ENCODE data around the gene DSCAM.

Gene DSCAM

GRCh38 chr21:40667967-40668366, 179.0 kb downstream of the DSCAM start:
- DNase-seq (ENCODE audit: low spot score) = no peak

DNA sequence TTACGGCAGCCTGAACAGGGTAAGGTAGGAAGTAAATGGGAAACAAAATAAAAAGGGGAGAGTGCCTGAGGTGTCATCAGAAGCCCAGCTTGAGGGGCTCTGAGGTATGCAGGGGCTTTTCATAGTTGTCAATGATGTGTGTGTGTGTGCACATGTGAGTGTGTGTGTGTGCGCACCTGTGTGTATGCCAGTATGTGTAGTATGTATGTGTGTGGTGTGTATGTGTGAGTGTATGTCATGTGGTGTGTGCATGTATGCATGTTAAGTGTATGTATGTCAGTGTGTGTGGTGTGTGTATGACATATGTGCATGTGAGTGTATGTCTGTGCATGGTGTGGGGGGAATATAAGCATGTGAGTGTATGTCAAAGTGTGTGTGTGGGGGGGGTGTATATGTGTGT, 184.1 kb downstream of the DSCAM start:
- no peak for DNase-seq (ENCODE audit: low spot score)

GRCh38 chr21:40660461-40660860, 186.5 kb downstream of the DSCAM start:
- DNase-seq (ENCODE audit: low spot score) = no peak

DNA sequence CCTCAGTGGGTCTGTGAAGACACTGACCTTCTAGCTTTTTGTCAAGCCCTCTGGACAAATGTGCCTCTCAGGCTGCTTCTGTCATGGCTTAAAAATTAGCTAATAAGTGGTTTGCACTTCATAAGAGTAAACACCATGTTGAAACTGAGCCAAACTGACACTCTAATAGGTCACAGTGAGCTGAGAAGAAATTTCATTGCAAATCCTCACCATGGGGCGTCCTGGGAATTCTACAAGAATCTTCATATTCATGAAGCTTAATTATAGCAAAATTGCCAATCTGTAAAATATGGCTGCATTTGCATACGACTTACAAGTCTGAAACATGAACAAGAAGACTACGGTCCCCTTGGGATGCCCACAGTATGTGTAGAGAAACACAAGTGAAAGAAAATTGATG, 188.6 kb downstream of the DSCAM start:
- no peak for DNase-seq (ENCODE audit: low spot score)

- no peak for DNase-seq (ENCODE audit: low spot score)
Observed at GRCh38 chr21:40652436-40652835, 194.5 kb downstream of the DSCAM start.

DNA sequence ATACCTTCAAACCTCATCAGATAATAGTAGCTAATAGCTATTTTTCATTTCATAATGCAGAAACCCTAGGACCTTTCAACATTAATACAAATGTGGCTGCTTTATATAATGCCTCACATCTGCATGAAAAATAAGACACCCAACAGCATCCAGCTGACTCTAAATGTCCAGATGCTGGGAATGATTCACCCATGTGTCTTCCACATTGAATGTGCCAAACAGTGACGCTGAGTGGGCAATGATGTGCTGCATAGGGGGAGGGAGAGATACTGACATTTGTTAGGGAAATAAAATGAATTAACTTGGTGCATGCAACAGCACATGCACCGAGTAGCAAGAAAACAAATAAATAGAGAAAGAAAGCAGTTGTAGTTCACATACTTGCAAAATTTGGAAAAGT, 199.3 kb downstream of the DSCAM start:
- DNase-seq (ENCODE audit: low spot score) = no peak

DNA sequence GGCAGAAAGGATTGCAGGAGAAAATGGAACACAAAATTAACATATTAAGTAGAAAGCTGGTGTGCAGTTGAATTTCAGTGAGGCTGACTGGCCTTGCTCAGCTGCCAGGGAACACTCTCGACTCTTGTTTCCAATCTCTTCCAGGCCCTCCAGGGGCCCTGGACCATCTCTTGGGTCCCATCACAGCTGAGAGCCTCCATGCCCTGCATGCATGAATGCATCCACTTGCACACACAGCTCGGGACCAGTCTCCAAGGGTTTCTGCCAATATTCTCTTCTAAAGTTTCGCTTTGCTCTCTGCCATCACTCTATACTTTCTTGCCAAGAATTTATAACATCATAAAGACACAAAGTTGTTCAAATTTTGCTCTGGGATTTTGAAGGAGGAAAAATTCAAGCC, 200.3 kb downstream of the DSCAM start:
- no peak for DNase-seq (ENCODE audit: low spot score)

DNA sequence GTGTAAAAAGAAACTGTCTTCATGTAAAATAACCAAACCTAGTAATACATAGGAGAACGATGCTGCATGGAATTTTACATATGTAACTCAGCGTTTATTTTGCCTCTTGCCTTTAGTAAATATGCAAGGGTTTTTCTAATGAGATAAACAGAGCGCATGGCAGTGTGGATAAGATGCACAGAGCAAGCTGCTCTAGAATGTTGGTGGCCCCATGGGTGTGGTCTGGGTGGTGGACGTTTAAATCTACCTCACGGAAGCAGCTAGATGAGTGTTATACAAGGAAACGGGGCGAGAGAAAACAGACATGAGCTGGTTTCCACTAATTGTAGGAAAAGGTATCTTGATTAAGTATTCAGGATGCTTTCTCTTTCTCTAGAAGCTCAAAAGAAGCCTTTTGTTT, 205.9 kb downstream of the DSCAM start:
- no peak for DNase-seq (ENCODE audit: low spot score)

DNA sequence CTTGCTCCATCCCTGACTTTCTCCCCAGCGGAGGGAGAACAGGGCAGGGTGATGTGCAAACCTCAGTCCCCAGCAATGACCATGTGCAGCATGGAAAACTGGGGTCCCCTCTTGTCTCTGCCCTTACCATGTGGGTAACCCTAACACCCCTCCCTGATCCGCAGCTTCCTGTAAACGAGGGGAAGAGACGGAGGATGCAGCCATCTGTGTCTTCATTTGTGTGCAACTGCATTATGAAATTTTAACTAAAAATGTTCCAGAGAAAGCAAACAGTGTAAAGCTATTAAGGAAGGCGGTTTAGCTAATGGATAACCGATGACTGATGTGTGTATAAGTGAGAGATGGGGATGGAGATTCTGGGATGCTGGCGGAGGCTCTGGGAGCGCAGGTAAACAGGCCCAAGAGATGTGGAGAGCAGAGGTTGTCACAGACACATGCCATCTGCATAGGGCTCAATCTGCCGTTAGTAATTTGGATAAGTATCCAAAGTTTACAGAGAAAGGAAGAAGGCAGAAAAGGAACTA, 206.6 kb downstream of the DSCAM start:
- no peak for DNase-seq (ENCODE audit: low spot score)

DNA sequence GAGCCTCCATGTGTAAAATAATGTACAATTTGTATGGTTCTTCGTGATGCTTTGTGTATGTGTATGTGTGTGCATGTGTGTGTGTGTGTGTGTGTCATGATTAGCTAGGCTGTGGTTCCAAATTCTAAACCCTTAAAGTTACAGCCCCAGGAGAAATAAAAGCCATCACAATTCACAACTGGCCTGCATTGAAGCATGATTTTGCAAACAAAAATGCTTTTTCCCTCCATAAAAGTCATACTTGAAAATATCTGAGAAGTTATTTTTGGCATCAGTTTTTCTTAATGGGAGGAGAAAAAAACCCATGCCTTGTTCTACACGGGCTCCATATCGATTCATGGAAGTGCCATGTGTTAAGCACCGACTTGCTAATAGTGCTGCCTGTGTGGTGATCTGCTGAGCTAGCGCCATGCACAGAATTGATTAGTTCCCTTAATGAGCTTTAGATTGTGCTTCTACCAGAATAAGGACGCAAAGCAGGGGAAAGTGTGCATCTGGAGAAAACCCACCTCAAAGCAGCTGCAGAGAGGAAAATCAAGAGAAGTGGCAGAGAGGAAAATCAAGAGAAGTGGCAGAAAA, 207.3 kb downstream of the DSCAM start:
- DNase-seq (ENCODE audit: low spot score) = no peak

DNA sequence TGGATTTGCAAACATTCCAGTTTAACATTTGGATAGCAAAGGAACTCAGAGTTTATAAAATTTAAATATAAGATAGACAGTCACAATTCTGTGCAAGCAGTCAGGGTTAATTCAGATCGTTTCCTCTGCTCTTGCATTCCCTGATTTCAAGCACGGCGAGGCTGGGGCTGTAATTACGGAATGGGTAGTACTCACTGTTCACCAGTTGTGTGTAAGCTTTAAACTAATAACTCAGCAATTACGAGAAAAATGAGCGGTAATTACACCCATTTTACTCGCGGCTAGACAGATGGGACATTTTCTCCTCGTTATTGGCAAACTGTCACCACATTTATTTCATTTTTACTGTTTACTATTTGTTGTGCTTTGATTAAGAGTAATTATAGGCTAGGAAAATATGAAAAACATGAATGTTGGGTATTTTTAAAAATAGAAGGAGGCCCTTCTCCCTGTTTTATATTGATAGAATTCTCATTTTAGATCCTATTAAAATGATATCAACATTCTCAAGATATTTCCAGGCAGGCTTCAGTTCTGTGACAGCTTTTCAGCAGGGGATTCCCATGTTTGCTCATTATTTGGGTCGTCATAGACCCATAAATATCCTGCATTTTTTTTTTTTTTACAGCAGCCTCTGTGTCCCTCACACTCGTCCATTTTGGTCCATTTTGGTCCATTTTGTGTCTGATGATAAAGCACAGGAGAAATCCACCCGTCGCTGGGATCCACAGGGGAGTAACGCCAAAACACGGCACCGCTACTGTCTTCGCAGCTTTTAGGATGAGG, 208.3 kb downstream of the DSCAM start:
- DNase-seq (ENCODE audit: low spot score) = no peak

GRCh38 chr21:40636026-40636425, 210.9 kb downstream of the DSCAM start:
- no peak for DNase-seq (ENCODE audit: low spot score)

DNA sequence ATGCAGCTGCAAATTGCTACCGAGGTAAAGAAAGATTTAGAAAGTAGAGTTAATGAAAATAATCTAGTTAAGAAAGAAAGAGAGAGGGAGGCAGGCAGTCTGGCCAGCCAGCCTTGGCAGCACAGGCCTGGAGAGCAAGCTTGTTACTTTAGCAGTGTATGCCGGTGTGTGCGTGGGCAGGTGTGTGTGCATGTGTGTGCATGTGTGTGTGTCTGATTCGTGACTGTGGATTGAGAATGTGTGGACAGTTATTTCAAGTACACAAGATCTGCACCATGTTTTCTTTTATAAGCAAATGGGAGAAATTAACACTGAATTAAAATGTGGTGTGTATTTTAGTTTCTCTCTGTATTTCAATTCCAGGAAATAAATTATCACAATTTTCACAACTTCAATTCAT, 211.6 kb downstream of the DSCAM start:
- DNase-seq (ENCODE audit: low spot score) = no peak

DNA sequence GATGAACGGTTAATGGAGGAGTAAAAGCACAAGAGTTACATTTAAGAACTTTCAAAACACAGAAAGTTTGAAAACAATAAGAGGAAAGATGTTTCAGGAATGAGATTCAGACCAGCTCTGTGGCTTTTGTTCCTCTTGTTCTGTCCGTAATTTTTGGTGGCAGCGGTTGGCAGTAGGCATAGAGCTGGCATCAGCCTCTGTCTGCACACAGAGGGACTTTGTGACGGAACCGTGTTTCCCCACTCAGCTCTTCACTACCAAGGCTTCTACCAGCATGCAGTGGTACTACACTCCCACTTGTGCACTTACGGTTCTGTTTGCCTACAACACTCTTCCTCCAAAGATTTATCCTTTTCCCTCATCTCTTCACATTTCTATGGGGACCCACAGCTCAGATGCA, 212.8 kb downstream of the DSCAM start:
- DNase-seq (ENCODE audit: low spot score) = no peak

DNA sequence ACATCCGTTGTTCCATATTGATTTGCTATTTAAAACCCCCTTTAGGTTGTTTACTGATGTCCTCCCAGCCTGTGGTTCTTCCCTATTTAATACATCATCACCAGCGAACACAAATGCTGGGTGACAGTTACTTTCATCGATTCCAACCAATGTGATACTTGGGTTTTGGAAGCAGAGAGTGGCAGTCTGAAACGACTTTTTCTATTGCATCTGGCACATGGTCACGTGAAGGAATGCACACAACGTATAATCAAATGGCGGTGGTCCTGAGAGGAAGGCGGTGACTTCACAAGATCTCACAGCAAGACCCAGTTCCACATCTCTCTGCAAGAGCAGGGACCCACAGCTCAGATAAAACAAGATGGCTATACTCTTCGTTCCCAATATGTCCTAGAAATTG, 213.9 kb downstream of the DSCAM start:
- DNase-seq (ENCODE audit: low spot score) = no peak

DNA sequence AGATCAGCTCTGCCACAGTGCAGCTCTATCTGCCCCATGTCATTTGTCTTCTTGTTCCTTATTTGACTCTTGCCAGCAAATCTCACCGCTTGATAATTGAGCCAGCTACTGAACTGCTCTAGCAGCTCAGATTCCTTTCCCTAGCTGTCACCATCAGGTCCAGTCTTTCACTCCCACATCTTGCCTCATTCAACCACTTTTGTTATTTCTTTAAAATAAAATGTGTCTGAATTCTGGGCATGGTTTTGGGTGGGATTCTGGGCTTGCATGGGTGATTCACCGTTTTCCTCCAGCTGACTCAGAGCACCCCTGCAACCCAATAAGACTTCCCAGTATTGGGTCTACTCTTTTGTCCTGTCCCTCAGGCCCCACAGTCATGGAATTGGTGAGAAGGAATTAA, 215.7 kb downstream of the DSCAM start:
- no peak for DNase-seq (ENCODE audit: low spot score)

DNA sequence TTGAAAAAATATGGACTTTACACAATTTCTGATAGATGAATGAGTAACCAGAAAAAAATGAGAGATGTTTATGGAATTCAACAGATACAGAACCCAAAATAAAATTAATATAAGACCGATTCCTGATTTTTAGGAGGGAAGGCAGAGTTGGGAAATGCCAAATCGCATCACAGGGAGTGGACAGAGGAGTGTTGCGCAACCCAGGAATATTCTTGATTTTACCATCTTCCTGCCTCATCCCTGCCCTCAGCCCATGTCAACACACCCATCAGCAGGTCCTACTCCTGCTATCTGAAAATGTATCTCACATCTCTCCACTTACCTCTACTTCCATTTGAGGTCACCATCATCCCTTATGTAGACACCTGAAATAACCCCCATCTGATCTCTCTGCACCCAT, 221.0 kb downstream of the DSCAM start:
- no peak for DNase-seq (ENCODE audit: low spot score)

GRCh38 chr21:40623528-40623927, 223.4 kb downstream of the DSCAM start:
- no peak for DNase-seq (ENCODE audit: low spot score)

- no peak for DNase-seq (ENCODE audit: low spot score)
Observed at GRCh38 chr21:40622531-40622930, 224.4 kb downstream of the DSCAM start.

DNA sequence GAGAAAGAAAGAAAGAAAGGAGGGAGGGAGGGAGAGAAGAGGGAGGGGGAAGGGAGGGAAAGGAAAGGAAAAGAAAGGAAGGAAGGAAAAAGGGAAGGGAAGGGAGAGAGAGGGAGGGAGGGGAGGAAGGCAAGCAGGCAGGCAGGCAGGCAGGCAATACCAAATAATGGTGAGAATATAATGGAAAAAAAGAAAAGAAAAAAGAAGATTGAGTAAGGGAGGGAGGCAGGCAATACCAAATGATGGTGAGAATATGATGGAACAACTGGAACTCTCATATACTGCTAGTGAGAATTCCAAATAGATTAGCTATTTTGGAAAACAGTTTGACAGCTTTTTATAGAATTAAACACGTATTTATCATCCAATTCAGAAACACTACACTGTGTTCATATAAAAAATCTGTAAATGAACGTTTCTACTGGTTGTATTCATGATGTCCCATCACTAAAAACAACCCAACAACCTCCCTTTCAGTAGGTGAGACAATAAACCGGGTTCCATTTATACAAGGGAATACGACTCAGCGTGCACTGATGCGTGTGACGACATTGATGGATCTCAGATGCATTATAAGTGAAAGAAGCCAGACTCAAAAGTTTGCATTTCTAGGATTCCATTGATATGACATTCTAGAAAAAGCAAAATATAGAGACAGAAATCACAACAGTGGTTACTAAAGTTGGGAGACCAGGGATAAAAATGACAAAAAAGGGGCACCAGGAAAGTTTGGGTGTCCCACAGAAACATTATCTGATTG, 226.4 kb downstream of the DSCAM start:
- no peak for DNase-seq (ENCODE audit: low spot score)

- DNase-seq (ENCODE audit: low spot score) = no peak
Observed at GRCh38 chr21:40618191-40618973, 228.6 kb downstream of the DSCAM start.

DNA sequence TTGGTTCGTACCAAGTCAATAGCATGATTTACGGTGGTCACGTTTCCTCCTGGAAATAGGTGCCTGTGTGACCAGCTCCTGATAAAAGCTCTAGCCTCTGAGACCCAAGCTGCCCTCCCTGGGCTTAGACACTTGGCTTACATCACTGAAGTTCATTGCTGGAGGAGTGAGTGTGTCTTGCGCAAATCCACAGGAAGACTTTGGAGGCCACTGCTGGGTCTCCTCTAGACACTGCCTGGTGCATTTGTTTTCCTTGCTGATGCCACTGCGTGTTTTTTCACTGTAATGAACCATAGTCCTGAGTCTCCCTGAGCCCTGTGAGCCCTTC, 230.6 kb downstream of the DSCAM start:
- DNase-seq (ENCODE audit: low spot score) = no peak

All from hepatic stellate cell (primary cell).